GM23248 (cell line): ENCODE measurements around the gene ARL17A. TPM values are rescaled to one million over a fixed set of nuclear protein-coding genes. Genes with fewer than 3 reads are reported as not detected.
"Not testable (repeated sequence)": the region's sequence is repeated elsewhere in the genome, so short reads cannot be mapped to it uniquely, and the experiment has no call there.

ENCODE experiments used
- DNase-seq: peaks from one replicate; pipeline ENCODE4 v3.0.0-alpha.2; 2015
- H2AFZ ChIP-seq: fragments of 200-600 bp; sonication (generic); 2 replicates; pipeline ENCODE4 v1.6.1; 2016; ENCODE audit warnings: antibody characterized with exemption
- H3F3A ChIP-seq: fragments of 200-600 bp; sonication (generic); 2 replicates; pipeline ENCODE4 v1.6.1; 2016; ENCODE audit warnings: mild to moderate bottlenecking, antibody characterized with exemption, mixed run types; ENCODE audit not compliant: insufficient read depth
- H3K27ac ChIP-seq: fragments of 200-600 bp; sonication (generic); 2 replicates; pipeline ENCODE4 v1.5.1; 2016; ENCODE audit warnings: mild to moderate bottlenecking
- H3K27me3 ChIP-seq: fragments of 200-600 bp; sonication (generic); replicated peaks from 2 replicates; pipeline ENCODE4 v1.6.1; 2016; ENCODE audit warnings: mild to moderate bottlenecking; ENCODE audit not compliant: insufficient read depth
- H3K36me3 ChIP-seq: fragments of 200-600 bp; sonication (generic); 2 replicates; pipeline ENCODE4 v1.6.1; 2016; ENCODE audit warnings: low read depth, mild to moderate bottlenecking
- H3K4me1 ChIP-seq: fragments of 200-600 bp; sonication (generic); 2 replicates; pipeline ENCODE4 v1.6.1; 2016; ENCODE audit warnings: mild to moderate bottlenecking; ENCODE audit not compliant: insufficient read depth
- H3K4me2 ChIP-seq: fragments of 200-600 bp; sonication (generic); one replicate; pipeline ENCODE4 v1.6.1; 2016; ENCODE audit warnings: mild to moderate bottlenecking; ENCODE audit not compliant: unreplicated experiment
- H3K4me3 ChIP-seq: fragments of 200-600 bp; sonication (generic); 2 replicates; pipeline ENCODE4 v1.5.1; 2016; ENCODE audit warnings: mild to moderate bottlenecking
- H3K79me2 ChIP-seq: fragments of 200-600 bp; sonication (generic); 2 replicates; pipeline ENCODE4 v1.6.1; 2016; ENCODE audit warnings: mild to moderate bottlenecking; ENCODE audit not compliant: insufficient read depth
- H3K9ac ChIP-seq: fragments of 200-600 bp; sonication (generic); 2 replicates; pipeline ENCODE4 v1.6.1; 2016; ENCODE audit warnings: mild to moderate bottlenecking
- H3K9me2 ChIP-seq: fragments of 200-600 bp; sonication (generic); 2 replicates; pipeline ENCODE4 v1.6.1; 2016; ENCODE audit warnings: mixed run types, mild to moderate bottlenecking, moderate library complexity; ENCODE audit not compliant: insufficient read depth
- H3K9me3 ChIP-seq: fragments of 200-600 bp; sonication (generic); one replicate; pipeline ENCODE4 v1.6.1; 2017; ENCODE audit warnings: low read depth
- H4K20me1 ChIP-seq: fragments of 200-600 bp; sonication (generic); 2 replicates; pipeline ENCODE4 v1.6.0; 2016; ENCODE audit not compliant: insufficient read depth
- WGBS, 2 experiments: methylation state at CpG; one replicate each; pipeline ENCODE4 v1.1.6; 2015 to 2017; ENCODE audit warnings: low lambda C conversion rate in 2 of 2, low coverage in 1 of 2; ENCODE audit errors: missing lambda C conversion rate in 2 of 2; 5-methylcytosine and 5-hydroxymethylcytosine counted together
- in situ Hi-C: fragments of 300-500 bp; cut with MboI; formaldehyde crosslinking; loops from 2 replicates; pipeline ENCODE4 v1.15.0; 2020
- polyA plus RNA-seq: library from polyadenylated mRNA; unstranded; fragments of >200 nt; fragmentation: Nextera tagmentation; extraction: Ambion mirVana; gene quantifications from 2 replicates; pipeline ENCODE4 v1.2.1, GENCODE V29; 2016
- total RNA-seq: library from RNA; depleted of rRNA; stranded (reverse); fragments of >200 nt; shearing (Covaris generic); gene quantifications from 2 replicates; pipeline ENCODE4 v1.2.3, GENCODE V29; 2014; rRNA removed

ARL17A gene
- total RNA-seq = 3.8 and 12.1 TPM in 2 replicates
- 5.4 and 6.6 TPM in 2 replicates for polyA plus RNA-seq

DNA sequence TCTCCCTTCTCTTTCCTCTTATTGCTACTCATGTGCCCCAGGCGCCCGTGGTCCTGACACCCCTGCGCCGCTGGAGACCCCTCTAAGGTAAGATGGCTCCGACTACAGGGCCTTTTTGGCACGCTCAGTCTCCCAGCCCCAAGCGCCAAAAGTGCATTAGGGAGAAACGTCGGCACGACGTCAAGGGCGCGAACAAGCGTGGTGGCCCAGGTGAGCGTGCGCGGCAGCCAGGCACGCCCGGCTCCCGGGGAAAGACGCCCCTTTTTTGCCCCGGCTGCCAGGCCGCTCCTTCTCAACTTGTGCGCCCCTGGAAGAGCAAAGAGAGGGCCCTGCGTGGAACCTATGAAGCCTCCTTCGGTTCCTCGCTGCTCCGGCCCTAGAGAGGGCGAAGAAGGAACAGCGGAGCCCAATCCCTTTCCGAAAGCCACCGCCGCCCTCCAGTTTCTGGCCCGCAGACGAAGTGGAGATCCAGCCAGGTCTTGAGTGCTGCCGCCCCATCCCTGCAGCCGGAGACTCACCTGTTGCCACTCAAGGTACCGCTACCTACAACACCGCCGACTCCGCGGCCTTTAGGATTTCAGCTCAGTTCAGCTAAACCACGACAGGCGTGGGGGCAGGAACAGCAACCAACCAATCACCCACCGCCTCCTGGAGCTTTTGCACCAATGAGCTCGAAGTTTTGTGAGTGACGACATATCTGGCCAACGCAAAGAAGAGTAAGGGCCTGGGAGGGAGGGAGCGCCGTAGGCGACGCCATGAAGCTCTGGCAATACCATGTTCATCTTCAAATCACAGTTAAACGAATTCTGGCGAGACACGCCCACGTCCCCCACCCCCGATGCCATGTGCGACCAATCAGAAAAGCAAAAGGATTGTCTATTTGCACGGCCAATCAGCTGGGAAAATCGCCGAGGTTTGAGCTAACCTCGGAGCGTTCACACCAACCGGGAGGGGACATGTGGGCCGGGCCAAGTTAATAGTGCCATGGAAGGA is at the start of gene ARL17A:
Gene ARL17A, minus strand, starts transcription at position 609 of the 993 bp plus-strand sequence. CDS start 3,369 bp downstream, outside the sequence.
- H3K9me3 ChIP-seq, H3F3A ChIP-seq, H3K79me2 ChIP-seq, DNase-seq, in situ Hi-C loops, H3K27me3 ChIP-seq, H3K9me2 ChIP-seq, H4K20me1 ChIP-seq, H3K36me3 ChIP-seq, H3K4me1 ChIP-seq: not testable (repeated sequence)
- peak within 1 kb of the TSS; percentile 85 for H2AFZ ChIP-seq
- WGBS, 2 experiments = 0 to 1% methylated on average over 8 of the region's 65 CpGs
- peak within 1 kb of the TSS; percentile 48 for H3K4me2 ChIP-seq
- H3K9ac ChIP-seq = peak within 1 kb of the TSS; percentile 38; the same call in 1 of the 2 replicates
- peak within 1 kb of the TSS; percentile 66 for H3K4me3 ChIP-seq
- H3K27ac ChIP-seq = peak within 1 kb of the TSS; percentile 36; the same call in 1 of the 2 replicates

DNA sequence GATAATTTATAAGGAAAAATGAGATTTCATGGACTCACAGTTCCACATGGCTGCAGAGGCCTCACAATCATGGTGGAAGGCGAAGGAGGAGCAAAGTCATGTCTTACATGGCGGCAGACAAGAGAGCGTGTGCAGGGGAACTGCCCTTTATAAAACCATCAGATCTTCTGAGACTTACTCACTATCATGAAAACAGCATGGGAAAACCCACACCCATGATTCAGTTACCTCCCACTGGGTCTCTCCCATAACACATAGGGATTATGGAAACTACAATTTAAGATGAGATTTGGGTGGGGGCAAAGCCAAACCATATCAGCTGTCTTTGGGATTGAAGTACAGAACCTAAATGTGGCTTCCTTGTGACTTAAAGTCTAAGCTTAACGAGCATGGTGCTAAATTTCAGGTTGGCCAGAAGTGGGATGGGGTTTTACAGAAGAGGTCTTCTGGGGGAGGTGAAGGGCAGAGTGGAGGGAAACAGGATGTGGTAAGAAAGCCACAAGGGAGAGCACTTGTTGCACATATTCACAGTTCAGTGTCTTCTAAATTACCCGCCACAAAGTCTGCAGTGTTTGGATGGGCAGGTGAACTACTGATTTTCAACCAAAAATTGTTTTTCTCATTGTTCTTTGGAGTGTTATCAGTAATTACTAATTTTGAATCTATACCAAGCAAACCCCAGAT is 49.4 kb upstream of the ARL17A start:
- no CpG with 5 or more reads among the region's 5 CpGs for WGBS, 2 experiments
- H3K9me3 ChIP-seq, H3K4me3 ChIP-seq, H3F3A ChIP-seq, DNase-seq, H3K9ac ChIP-seq, H2AFZ ChIP-seq, H3K9me2 ChIP-seq, H3K27me3 ChIP-seq, H3K79me2 ChIP-seq, H4K20me1 ChIP-seq, in situ Hi-C loops, H3K4me1 ChIP-seq, H3K4me2 ChIP-seq, H3K36me3 ChIP-seq, H3K27ac ChIP-seq: not testable (repeated sequence)

DNA sequence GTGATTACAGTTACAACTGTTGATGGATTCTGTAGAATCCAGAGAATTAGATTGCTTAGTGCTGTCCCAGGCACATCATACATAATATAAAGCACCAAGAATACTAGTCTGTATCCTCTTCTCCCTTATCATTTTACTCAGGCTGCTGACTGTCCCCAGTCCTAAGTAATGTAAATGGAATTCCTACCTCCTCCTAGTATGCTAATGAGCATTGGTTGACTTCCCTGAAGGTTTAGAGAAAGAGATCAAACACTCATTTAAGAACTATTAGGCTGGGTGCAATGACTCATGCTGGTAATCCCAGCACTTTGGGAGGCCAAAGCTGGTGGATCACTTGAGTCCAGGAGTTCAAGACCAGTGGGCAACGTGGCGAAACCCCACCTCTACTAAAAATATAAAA is 48.0 kb upstream of the ARL17A start:
- H3F3A ChIP-seq, H3K4me2 ChIP-seq, H2AFZ ChIP-seq, H3K4me1 ChIP-seq, H3K27me3 ChIP-seq, DNase-seq, H3K27ac ChIP-seq, H4K20me1 ChIP-seq, H3K9me2 ChIP-seq, H3K9ac ChIP-seq, H3K79me2 ChIP-seq, H3K9me3 ChIP-seq, H3K4me3 ChIP-seq, in situ Hi-C loops, H3K36me3 ChIP-seq: not testable (repeated sequence)
- WGBS, 2 experiments = no CpG with 5 or more reads among the region's 2 CpGs

DNA sequence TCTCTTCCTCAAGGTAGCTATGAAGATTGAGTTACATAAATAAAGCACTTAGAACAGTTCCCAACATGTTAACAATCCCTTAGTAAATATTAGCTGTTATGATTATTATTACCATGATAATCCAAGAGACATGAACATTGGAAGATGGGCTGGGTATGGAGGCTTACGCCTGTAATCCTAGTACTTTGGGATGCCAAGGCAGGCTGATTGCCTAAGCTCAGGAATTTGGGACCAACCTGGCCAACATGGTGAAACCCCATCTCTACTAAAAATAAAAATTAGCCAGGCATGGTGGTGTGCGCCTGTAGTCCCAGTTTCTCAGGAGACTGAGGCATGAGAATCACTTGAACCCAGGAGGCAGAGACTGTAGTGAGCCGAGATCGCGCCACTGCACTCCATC is 45.2 kb upstream of the ARL17A start:
- H3K4me3 ChIP-seq, H4K20me1 ChIP-seq, H3K9me3 ChIP-seq, H3K36me3 ChIP-seq, H2AFZ ChIP-seq, H3F3A ChIP-seq, H3K9me2 ChIP-seq, H3K27ac ChIP-seq, H3K9ac ChIP-seq, H3K27me3 ChIP-seq, H3K4me2 ChIP-seq, in situ Hi-C loops, H3K4me1 ChIP-seq, DNase-seq, H3K79me2 ChIP-seq: not testable (repeated sequence)
- WGBS, 2 experiments = no CpG with 5 or more reads among the region's 5 CpGs

DNA sequence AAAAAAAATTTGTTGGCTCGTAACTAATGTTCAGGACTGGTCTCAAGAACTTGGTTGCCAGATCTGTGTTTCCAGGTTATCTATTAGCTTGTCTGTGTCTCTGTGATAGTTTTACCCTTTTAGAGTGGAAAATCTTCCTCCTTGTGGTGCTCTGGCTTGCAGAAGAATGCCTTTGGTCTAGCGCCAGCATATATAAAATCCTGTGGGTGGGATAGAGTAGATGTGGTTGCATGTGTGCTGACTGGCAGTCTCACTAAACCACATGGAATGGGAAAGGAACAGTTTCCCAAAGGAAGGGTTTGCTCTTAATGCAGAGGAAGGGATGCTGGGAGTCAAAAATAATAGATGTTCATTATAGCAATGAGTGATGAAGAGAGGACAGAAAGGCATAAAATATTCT is 44.3 kb upstream of the ARL17A start:
- H3K27me3 ChIP-seq = not testable (repeated sequence)

DNA sequence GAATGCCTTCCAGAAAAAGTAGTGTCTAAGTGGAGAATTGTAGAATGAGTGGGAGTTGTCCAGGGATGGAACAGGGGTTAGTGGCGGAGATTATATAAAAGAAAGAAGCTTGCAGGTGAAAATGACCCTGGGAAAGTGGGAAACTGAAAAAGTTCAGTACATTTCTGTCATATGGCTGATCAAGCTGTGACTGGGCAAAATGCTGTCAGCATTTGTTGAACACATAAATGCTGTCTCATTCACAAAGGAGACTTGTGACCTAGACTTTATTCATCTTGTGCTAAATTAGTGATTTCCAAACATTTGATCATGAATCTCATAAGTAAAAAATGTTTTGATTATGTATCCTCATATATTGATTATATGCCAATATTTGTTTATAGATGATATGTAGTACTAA is 39.5 kb upstream of the ARL17A start:
- H3K27me3 ChIP-seq, H3K36me3 ChIP-seq, H3K4me1 ChIP-seq, DNase-seq, H3F3A ChIP-seq, H3K9me3 ChIP-seq, H3K4me3 ChIP-seq, H4K20me1 ChIP-seq, in situ Hi-C loops, H2AFZ ChIP-seq, H3K4me2 ChIP-seq, H3K9ac ChIP-seq, H3K9me2 ChIP-seq, H3K79me2 ChIP-seq, H3K27ac ChIP-seq: not testable (repeated sequence)
- WGBS, 2 experiments = no CpG with 5 or more reads among the region's 1 CpG

More for the DNA sequence above, 44.3 kb upstream of the ARL17A start:
- H3K9me2 ChIP-seq, H3K36me3 ChIP-seq, H3K9me3 ChIP-seq, H3K79me2 ChIP-seq, H3K4me2 ChIP-seq, H3K4me3 ChIP-seq, in situ Hi-C loops, DNase-seq, H3K4me1 ChIP-seq, H4K20me1 ChIP-seq, H3K27ac ChIP-seq, H2AFZ ChIP-seq, H3K9ac ChIP-seq, H3F3A ChIP-seq: not testable (repeated sequence)
- no CpG with 5 or more reads among the region's 2 CpGs for WGBS, 2 experiments

DNA sequence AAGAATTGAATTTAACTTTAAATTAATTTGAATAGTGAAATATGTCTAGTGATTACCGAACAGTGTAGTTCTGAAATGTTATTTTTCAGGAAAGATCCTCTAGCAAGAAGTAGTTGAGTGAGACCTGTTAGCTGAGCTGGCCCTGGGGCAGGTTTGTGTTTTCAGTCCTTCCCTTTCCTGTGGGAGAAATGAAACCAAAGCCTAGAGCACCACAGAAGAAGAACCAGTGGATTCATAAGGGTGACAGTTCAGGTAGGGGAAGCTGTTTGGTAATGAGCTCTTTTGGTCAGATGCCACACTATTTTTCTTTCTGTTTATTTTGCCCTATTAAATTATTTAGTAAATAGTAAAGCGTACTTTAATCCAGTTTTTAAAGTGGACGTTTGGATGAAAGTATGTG is 37.6 kb upstream of the ARL17A start:
- H3K4me3 ChIP-seq, in situ Hi-C loops, H3K9me3 ChIP-seq, H3F3A ChIP-seq, H3K9ac ChIP-seq, H2AFZ ChIP-seq, H3K27me3 ChIP-seq, H3K9me2 ChIP-seq, DNase-seq, H3K4me2 ChIP-seq, H3K36me3 ChIP-seq, H3K79me2 ChIP-seq, H3K27ac ChIP-seq, H3K4me1 ChIP-seq, H4K20me1 ChIP-seq: not testable (repeated sequence)
- WGBS, 2 experiments = no CpG with 5 or more reads among the region's 3 CpGs
